Endometrium (tissue), 2 donors: ENCODE results near the gene RPS10.
"Not testable (repeated sequence)": the region's sequence is repeated elsewhere in the genome, so short reads cannot be mapped to it uniquely, and the experiment has no call there.

Experiments used
- FAIRE-seq: peaks from 2 replicates; lab custom pipeline; 2012; peaks lifted over from hg19 to GRCh38; lab: Jason Lieb, UNC
- donor health status: control.
- donor health status: control.

The RPS10 gene

DNA sequence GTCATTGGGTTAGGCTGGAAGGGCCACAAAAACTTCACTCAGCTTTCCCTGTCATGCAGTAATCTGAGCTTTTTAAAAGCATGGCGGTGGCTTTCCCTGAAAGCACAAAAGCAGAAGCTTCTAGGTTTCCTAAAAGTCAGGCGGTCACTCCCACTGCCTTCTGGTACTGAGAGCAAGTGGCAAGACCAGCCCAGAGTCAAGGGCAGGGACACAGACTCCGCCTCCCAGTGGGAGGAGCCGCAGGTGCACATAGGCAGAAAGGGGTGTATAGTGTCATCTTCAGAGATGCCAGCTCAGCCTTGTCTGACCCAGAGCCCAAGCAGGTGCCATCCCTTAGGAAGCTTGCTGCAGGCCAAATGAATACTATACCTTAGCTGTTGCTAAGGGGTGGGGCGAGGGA, 22.0 kb upstream of the RPS10 start:
- FAIRE-seq = no peak

DNA sequence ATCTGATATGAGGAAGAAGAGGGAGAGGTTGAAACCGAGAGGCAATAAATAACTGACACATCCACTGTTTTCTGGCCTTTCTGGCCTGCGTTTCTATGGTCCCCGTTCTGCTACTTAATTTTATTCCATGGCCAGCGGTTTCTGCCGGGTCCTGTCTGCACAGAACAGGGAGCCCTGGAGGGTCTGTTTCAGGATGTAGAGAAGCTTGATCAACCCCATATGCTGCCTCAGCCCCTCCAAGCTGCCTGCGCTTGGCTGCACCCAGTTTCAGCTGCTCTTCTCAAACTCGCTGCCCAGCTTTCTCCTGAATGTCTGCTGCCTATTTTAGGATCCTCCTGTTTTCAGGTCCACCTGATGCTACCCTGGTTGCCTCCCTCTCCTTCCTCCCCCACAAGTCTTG, 21.5 kb upstream of the RPS10 start:
- FAIRE-seq = no peak

DNA sequence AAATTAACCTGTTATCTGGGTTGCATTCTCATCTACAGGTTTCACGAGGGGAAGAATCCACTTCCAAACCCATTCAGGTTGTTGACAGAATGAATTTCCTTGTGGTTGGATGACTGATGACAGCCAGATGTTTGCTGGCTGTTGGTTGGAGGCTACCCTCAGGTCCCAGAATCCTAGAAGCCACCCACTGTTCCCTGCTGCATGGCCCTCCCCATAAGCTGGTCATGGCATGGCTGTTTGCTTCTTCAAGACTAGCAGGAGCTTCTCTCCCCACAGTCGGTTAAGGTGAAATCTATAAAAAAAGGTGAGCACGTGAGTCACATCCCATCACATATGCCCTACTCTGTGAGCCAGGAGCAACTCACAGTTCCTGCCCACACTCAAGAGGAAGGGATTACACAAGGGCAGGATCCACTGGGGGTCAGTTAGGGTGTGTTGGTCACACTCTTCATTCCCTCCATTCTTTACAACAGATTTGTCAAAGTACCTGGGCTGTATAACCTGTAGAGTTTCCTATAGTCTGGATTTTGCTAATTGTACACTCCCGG, 19.5 kb upstream of the RPS10 start:
- FAIRE-seq = no peak

DNA sequence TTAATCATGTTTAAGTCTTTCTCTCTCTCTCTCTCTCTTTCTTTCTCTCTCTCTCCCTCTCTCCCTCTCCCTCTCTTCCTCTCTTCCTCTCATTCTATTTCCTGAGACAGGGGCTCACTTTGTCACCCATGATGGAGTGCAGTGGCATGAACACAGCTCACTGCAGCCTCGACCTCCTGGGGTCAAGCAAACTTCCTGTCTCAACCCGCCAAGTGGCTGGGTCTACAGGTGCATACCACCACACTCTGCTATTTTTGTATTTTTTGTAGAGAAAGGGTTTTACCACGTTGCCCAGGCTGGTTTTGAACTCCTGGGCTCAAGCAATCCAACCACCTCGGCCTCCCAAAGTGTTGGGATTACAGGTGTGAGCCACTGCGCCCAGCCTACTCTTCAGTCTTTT, 15.7 kb upstream of the RPS10 start:
- FAIRE-seq = no peak

DNA sequence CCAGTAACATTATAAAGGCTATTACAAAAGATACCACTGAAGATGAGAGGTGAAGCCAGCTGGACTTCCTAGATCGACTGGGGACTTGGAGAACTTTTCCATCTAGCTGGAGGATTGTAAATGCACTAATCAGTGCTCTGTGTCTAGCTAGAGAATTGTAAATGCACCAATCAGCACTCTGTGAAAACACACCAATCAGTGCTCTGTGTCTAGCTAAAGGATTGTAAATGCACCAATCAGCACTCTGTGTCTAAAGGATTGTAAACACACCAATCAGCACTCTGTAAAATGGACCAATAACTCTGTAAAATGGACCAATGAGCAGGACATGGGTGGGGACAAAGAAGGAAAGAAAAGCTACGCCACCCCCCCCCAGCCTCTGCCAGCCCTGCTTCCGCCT, 13.6 kb upstream of the RPS10 start:
- FAIRE-seq = no peak

DNA sequence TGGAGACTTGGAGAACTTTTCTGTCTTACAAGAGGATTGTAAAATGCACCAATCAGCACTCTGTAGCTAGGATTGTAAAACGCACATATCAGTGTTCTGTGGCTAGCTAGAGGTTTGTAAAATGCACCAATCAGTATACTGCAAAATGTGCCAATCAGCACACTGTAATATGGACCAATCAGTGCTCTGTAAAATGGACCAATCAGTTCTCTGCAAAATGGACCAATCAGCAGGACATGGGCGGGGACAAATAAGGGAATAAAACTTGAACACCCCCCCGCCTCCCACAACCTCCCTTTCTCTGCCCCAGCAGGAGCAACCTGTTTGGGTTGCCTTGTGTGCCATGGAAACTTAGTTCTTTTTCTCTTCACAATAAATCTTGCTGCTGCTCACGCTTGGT, 12.8 kb upstream of the RPS10 start:
- FAIRE-seq = no peak

DNA sequence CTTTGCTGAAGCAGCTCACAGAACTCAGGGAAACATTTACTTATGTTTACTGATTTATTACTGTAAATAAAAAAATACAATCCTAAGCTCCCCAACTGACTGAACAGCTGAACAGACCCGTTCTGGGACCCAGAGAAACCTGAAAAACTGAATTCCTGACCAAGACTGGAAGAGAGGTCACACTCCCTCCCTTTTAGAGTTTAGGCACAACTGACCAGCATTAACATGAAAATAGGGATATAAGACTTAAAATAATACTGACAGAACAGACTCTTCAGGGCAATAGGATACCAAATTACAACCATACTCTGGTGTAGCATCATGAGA, 11.7 kb upstream of the RPS10 start:
- no peak for FAIRE-seq

DNA sequence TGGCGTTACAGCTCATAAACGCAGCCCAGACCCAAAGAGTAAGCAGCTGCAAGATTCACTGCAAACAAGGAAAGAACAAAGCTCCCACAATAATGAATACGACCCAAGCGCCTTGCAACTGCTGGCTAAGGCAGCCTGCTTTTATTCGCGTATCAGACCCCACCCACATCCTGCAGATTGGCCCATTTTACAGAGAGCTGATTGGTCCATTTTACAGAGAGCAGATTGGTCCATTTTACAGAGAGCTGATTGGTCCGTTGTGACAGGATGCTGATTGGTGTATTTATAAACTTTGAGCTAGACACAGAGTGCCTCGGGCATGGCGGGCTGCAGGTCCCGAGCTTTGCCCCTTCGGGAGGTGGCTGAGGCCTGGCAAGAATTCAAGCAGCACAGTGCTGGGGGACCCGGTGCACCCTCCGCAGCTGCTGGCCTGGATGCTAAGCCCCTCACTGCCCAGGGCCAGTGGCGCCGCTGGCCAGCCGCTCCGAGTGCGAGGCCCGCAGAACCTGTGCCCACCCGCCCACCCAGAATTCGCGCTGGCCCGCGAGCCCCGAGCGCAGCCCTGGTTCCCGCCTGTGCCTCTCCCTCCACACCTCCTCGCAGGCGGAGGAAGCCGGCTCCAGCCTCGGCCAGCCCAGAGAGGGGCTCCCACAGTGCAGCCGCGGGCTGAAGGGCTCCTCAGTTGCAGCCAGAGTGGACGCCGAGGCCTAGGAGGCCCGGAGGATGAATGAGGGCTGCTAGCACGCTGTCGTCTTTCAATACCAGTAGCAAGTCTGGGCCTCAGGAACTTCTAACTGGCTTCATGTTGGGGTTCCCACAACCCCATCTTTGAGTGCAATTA, 11.2 kb upstream of the RPS10 start:
- FAIRE-seq = no peak

DNA sequence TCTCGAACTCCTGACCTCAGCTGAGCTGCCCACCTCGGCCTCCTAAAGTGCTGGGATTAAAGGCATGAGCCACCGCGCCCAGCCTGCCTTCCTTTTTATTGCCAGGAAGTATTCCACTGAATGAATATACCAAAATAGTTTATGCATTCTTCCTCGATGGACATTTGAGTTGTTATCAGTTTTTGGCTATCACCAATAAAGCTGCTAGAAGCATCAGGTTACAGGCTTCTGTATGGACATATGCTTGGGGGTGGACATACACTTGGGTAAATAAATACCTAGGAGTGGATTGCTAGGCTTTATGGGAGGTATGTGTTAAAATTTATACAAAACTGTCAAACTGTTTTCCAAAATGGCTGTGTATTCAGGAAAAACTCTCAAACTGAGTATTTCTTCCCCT, 10.0 kb upstream of the RPS10 start:
- FAIRE-seq = no peak

DNA sequence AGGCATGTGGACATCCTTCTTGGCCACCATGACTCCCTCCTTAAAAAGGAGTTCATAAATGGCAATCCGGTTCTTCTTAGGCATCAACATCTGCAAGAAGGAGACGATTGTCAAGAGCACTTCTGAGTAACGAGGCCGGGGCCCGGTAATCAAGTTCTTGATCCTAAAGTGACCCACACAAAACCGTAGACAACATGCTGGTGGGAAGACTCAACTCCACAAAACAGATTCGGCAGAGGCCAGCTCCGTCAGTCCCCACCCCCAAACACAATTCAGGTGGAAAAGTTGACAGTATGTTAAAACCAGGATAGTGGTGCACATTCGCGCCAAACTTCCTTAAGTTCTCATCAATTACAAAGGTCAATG, 754 bp downstream of the RPS10 start:
- no peak for FAIRE-seq

DNA sequence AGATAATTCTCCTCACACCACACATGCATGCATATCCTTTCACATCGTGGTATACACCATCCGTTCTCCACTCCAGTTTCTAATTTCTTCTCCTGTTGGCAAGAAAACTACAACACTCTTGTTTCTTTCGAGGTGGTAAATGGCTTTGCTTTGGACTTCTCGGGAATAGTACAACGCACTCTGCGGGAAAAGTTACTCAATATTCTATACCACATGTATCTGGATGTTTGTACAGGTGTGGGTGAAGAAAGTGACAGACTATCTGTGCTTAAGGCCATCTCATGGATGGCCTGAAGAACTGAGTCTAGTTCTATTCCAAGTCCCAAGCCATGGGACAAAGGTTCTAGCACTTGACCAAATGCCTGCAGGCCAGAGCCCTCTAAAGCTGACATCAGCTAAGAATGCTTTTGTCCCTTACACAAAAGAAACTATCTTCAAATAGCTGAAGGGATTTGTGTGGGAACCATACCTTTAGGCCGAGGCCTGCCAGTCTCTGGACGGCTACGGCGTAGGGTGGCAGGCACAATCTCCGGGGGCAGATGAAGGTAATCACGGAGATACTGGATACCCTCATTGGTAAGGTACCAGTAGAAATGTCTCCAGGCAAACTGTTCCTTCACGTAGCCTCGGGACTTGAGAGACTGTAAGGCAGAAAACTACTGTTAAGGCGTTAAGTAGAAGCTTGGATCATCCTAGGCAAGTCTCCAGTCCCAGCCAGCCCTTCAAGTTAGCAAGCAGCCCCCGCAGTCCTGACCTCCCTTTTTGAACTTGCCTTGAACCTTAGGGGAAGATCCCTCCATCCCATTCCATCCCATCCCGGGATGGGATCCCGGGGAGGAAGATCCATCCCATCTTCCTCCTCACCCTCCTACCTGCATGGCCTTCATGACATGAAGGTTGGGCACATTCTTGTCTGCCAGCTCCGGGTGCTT, 1.4 kb downstream of the RPS10 start:
- no peak for FAIRE-seq

DNA sequence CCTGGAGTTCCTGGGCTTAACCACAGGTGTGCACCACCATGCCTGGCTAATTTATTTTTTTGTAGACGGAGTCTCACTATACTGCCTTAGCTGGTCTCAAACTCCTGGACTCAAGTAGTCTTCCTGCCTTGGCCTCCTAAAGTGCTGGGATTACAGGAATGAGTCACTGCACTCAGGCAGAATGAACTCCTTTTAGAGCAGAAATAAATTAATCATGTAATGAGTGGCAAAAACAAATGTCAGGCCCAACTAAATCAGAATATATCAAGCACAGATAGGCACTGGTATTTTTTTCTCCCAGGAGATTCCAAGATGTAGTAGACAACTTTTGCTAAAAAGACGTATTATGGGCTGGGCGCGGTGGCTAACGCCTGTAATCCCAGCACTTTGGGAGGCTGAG, 2.6 kb downstream of the RPS10 start:
- no peak for FAIRE-seq

DNA sequence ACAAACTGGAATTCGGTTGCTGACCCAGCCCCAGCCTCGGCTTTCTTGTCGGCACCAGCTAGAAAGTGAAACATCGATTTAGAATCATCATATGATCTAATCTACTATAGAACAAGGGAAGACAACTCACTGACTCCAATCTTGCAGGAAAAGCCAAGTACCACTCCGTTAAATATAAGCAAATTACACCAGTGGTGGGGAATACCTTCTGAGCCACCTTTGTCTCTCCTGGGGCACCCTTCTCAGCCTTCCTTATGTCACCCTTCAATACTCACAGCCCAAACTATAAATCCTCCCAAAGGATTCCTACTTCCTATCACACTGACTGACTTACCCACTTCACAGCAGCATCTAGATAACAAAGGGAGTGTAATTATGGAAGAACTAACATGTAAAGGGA, 7.5 kb downstream of the RPS10 start:
- FAIRE-seq = no peak

DNA sequence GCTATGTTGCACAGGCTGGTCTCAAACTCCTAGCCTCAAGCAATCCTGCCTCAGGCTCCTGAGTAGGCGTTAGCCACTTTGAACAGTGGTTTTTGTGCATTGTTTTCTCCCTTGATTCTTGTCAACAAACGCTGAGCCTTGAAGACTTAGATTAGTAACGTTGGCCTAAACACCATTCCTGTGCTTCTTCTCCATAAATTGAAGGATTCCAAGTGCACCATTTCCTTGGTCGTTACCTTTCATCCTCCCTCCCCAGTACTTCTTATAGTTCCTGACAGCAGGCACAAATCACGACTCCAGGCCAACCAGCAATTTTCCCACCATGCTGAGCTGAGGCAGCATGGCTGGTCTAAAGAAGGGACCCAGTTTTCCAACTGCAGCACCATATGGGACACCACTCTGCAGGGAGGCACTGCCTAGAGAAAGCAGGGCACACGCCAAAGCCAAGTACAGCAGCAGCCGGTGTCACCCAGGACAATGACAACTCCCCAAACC, 8.9 kb downstream of the RPS10 start:
- no peak for FAIRE-seq

DNA sequence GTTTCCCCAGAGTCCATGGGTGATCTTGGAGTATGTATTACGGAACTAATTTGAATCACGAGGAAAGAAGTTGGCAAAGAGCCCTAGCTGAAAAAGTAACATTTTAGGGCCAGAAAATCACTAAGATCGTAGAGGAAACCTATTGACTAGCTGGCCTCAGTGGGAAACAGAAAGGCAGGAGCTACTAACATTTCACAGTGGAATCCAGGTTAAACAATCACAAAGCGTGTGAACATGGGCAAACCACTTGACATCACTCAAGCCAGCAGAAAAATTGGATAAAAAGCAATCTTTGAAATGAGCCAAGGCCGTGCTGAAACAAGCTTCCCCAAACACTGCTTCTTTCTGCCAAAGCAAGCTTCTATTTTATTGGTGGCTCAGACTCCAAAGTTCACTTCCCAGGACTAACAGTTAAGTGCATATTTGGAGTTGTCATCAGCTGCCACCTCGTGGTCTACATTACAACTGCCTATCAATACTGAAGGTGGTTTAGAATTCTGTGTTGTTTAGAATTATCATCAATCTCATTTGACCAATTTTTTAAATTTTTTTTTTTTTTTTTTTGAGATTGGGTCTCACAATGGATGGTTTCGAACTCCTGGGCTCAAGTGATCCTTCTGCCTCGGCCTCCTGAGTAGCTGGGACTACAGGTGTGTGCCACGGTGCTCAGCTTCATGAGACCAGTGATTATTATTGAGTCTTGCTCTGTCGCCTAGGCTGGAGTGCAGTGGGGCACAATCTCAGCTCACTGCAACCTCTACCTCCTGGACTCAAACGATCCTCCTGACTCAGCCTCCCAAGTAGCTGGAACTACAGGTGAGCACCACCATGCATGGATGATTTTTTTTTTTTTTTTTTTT, 10.6 kb downstream of the RPS10 start:
- FAIRE-seq = peak; percentile 80

DNA sequence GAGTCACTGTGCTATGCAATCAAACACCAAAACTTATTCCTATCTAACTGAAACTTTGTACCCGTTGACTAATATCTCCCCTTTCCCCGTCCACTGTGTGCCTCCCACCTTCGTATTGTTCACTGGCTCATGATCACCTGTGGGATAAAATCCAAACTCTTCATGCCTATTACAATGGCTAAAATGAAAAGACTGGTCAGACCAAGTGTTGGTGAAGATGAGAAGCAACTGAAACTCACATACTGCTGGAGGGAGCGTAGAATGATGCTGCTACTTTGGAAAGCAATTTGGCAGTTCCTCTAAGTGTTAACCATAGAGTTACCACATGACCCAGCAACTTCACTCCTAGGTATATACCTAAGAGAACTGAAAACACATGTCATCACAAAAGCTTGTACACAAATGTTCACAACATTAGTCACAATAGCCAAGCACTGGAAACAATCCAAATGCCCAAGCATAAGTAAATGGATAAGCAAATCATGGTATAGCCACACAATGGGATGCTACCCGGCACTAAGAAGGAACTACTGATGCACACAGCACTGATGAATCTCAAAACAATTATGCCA, 13.1 kb downstream of the RPS10 start:
- FAIRE-seq = no peak

DNA sequence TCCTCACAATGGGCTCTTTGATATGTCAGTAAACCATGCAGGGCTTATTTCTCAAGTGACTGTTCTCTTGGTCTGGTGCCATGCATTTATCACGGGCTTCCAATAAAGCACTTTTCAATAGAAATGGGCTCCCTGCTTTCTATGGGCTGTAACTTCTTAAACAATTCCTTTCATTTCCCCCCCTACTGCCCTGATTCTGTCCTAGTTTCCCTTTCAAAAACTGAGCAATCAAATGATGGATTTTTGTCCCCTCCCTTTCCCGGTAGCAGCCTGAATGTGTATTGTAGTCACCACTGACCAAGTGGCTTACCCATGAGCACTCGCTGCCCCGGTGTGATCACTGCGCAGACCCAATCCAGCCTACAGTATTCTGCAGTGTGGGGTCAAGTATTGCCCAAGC, 13.9 kb downstream of the RPS10 start:
- no peak for FAIRE-seq

DNA sequence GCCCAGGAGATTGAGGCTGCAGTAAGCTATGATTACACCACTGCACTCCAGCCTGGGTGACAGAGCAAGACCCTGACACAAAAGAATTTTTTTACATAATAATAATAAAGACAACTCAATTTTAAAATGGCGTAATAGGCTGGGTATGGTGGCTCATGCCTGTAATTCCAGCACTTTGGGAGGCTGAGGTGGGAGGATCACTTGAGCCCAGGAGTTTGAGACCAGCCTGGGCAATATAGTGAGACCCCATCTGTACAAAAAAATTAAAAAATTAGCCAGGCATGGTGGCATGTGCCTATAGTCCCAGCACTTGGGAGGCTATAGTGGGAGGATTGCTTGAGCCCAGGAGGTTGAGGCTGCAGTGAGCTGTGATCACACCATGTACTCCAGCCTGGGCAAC, 18.0 kb downstream of the RPS10 start:
- not testable (repeated sequence) for FAIRE-seq

DNA sequence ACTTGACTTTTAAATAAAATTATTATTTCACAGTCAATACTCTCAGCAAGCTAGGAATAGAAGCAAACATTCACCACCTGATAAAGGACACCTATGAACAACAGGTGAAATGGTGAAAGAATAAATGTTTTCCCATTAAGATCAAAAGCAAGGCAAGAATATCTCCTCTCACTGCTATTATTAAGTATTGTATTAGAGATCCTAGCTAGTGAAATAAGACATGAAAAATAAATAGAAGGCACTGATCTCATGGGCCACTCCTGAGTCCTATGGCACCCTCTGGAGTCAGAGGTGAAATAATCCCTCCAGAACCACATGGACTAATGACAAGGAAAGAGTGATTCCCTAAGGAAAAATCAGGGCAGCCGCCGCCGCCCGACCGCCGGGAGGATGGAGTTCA, 29.4 kb downstream of the RPS10 start:
- FAIRE-seq = no peak

DNA sequence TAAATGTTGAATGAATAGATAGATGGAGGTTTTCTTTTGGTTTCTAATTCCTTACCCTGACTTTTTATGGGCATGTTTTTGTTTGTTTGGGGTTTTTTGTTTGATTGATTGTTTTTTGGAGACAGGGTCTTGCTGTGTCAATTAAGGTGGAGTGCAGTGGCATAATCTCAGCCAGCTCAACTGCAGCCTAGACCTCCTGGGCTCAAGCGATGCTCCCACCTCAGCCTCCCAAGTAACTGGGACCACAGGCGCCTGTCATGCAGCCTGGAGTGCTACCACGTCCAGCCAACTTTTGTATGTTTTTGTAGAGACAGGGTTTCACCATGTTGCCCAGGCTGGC, 31.9 kb downstream of the RPS10 start:
- no peak for FAIRE-seq

DNA sequence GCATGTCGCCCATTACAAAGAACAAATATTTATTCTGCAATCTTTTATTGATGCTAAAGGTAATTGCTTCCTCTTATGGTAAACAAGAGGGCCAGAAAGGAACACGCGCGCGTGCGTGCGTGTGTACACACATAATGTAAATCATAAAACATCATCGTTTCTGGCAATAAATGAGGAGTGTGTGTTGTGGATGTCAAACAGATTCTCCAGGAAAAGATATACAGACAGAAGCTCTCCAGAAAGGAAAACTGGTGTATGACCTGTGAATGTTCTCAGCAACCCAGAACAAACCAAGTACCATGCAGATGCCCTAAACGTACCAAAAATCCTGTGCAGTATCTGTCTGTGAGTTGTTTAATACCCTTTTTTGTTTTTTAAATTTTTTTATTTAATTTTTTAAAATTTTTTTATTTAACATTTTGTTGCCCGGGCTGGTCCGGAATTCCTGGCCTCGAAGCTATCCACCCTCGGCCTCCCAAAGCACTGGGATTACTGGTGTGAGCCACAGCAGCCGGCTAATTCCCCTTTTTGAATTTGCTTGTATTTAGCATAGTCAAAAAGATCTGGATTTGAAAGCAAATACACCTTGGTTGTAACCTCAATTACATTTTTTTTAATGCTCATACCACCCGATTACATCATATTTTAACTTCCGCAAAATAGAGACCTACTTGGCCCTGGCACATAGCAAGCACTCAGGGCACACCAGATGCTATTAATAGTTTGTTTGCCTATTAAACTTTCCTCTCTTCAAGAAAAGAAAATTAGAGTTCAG, 32.5 kb downstream of the RPS10 start:
- FAIRE-seq = no peak
